HepG2 (cell line): ENCODE data around the gene IPMK.

Experiments
- CREB1 ChIP-seq, 2 experiments: fragments of 450-650 bp in 1 of 2; IDR thresholded peaks; 2 replicates each; pipeline ENCODE4 v1.6.1; 2016 to 2017; ENCODE audit warnings: control low read depth in 1 of 2, mild to moderate bottlenecking in 1 of 2, missing compliant biosample characterization in 1 of 2, missing genetic modification characterization in 1 of 2
- FOXM1 ChIP-seq: sonication (generic); formaldehyde crosslinking; IDR thresholded peaks from 2 replicates; pipeline ENCODE4 v1.5.0; 2020; ENCODE audit warnings: missing genetic modification reagents
- GTF2F1 ChIP-seq: fragments of 150-350 bp; IDR thresholded peaks from 2 replicates; pipeline ENCODE4 v1.6.1; 2014; ENCODE audit warnings: low read length
- POLR2AphosphoS5 ChIP-seq: IDR thresholded peaks from 2 replicates; pipeline ENCODE4 v1.6.1; 2012; ENCODE audit warnings: low read depth, low read length

- no peak for TF ChIP-seq POLR2AphosphoS5
- TF ChIP-seq GTF2F1: no peak
- TF ChIP-seq CREB1 (IDR thresholded peaks at IDR 0.05): no peak
- no peak for TF ChIP-seq CREB1 (CRISPR knock-in tag; IDR thresholded peaks at IDR 0.05)
- no peak for TF ChIP-seq FOXM1 (CRISPR knock-in tag)
Measured at GRCh38 chr10:58209669-58210068, 58.0 kb downstream of the IPMK start.
